HFF-Myc (cell line): ENCODE measurements around the gene SLC12A2.

Source experiments
- DNase-seq: peaks from one replicate; pipeline ENCODE4 v3.0.0-alpha.2; 2011; ENCODE audit warnings: low read depth; ENCODE audit errors: extremely low read depth
- H3K4me3 ChIP-seq: replicated peaks from 2 replicates; pipeline ENCODE4 v1.5.1; 2011; ENCODE audit warnings: low read depth, mild to moderate bottlenecking, control low read depth, low read length
- CTCF ChIP-seq: IDR thresholded peaks from 2 replicates; pipeline ENCODE4 v1.5.1; 2012; ENCODE audit warnings: mild to moderate bottlenecking, low read depth, low read length, control low read depth; ENCODE audit errors: missing control alignments

Gene SLC12A2

GRCh38 chr5:128109138-128109537 lies 25.6 kb downstream of the SLC12A2 start:
- DNase-seq = no peak
- no peak overlapping the region for H3K4me3 ChIP-seq
- TF ChIP-seq CTCF = no peak

- no peak overlapping the region for H3K4me3 ChIP-seq
- no peak for DNase-seq
- TF ChIP-seq CTCF = no peak
Observed at GRCh38 chr5:128109766-128110165, 26.2 kb downstream of the SLC12A2 start.

GRCh38 chr5:128111818-128112448 lies 28.4 kb downstream of the SLC12A2 start:
- TF ChIP-seq CTCF = no peak
- no peak for DNase-seq
- no peak overlapping the region for H3K4me3 ChIP-seq

GRCh38 chr5:128116445-128116844 lies 32.9 kb downstream of the SLC12A2 start:
- H3K4me3 ChIP-seq = no peak overlapping the region
- DNase-seq = no peak
- no peak for TF ChIP-seq CTCF

- H3K4me3 ChIP-seq = no peak overlapping the region
- no peak for DNase-seq
- TF ChIP-seq CTCF = no peak
Observed at GRCh38 chr5:128118214-128118613, 34.6 kb downstream of the SLC12A2 start.

GRCh38 chr5:128121651-128122050 lies 38.1 kb downstream of the SLC12A2 start:
- no peak for DNase-seq
- H3K4me3 ChIP-seq = no peak overlapping the region
- no peak for TF ChIP-seq CTCF

- H3K4me3 ChIP-seq = no peak overlapping the region
- DNase-seq = no peak
- no peak for TF ChIP-seq CTCF
Observed at GRCh38 chr5:128123936-128124335, 40.4 kb downstream of the SLC12A2 start.
